Testis (tissue), 2 donors: ENCODE measurements around the gene SDF4.

Experiments used
- POLR2A ChIP-seq: fragments of 450-650 bp; IDR thresholded peaks from one replicate; pipeline ENCODE4 v1.6.1; 2017; ENCODE audit warnings: antibody characterized with exemption, mild to moderate bottlenecking, moderate library complexity
- TF ChIP-seq, protein P1 (sequence below), 3 experiments: fragments of 450-650 bp in 2 of 3; fragments of 200-600 bp in 1 of 3; sonication (generic) in 1 of 3; IDR thresholded peaks; one replicate each; pipeline ENCODE4 v1.5.1; 2016 to 2019; ENCODE audit warnings: antibody characterized with exemption in 3 of 3, mild to moderate bottlenecking in 2 of 3, moderate library complexity in 1 of 3

DNA sequence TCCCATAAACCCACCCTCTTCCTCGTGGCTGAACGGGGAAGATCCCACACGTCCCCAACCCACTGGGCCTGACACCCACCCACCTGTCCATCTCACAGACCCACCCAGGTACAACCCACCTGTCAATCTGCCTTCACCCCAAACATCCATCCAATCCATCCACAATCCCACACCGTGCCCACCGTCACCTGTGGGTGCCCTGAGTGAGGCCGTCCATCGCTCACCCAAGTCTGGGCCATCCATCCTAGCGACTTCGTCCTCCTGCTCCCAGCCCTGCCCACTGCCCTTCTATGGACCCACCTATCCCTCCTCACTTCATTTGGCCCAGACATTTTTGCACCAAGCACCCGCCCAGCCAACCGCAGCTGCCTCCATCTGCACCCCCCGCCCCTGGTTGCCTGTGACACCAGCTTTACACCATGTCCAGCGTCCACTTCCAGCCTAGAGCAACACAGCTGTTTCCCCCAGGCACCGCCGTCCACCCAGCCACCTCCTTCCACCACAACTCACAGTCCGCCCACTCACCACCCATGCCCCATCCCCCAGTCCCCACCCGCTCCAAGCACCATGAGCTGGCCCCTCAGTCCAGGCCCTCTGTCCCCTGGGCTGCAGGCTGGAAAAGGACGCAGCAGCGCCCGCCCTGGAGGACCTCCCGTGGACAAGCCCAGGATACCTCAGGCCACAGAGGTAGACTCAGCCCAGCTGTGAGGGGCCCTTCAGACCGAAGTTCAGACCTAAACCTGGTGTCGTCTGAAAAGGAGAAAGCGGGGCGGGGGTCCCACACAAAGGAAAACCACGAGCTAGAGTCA is 50.5 kb downstream of the SDF4 start:
- TF ChIP-seq, protein P1, sequence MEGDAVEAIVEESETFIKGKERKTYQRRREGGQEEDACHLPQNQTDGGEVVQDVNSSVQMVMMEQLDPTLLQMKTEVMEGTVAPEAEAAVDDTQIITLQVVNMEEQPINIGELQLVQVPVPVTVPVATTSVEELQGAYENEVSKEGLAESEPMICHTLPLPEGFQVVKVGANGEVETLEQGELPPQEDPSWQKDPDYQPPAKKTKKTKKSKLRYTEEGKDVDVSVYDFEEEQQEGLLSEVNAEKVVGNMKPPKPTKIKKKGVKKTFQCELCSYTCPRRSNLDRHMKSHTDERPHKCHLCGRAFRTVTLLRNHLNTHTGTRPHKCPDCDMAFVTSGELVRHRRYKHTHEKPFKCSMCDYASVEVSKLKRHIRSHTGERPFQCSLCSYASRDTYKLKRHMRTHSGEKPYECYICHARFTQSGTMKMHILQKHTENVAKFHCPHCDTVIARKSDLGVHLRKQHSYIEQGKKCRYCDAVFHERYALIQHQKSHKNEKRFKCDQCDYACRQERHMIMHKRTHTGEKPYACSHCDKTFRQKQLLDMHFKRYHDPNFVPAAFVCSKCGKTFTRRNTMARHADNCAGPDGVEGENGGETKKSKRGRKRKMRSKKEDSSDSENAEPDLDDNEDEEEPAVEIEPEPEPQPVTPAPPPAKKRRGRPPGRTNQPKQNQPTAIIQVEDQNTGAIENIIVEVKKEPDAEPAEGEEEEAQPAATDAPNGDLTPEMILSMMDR (IDR thresholded peaks at IDR 0.05) = no peak
- TF ChIP-seq POLR2A = no peak
